Posterior cingulate gyrus (tissue), 11 donors: ENCODE measurements around the gene KIAA0232.

Source experiments
- DNase-seq, 10 donors: peaks; one replicate each; pipeline versions ENCODE4 v3.0.0 to v3.0.0-alpha.2; 2020 to 2021; ENCODE audit warnings: mixed read lengths in 3 of 10
- intact Hi-C: fragments of 100-400 bp; cut with DNase I; formaldehyde crosslinking; loops from one replicate; pipeline ENCODE4 v1.15.1; 2023

Gene KIAA0232

GRCh38 chr4:6782147-6782845 lies at the start of gene KIAA0232:
Gene KIAA0232 (plus strand): TSS chr4:6782727. CDS start chr4:6824454, 41,727 bp downstream.
- intact Hi-C loops = loop anchor here (2.0 to 10.0 kb wide), 3 partner anchors 61 to 283 kb away; partner anchors contain the start of gene GRPEL1
- peak; percentile 86 to 99 (median 90) for DNase-seq

- intact Hi-C loops = no loop called here
- DNase-seq = no peak
These were observed 49.0 kb upstream of the KIAA0232 start for GRCh38 chr4:6733358-6734164.

DNA sequence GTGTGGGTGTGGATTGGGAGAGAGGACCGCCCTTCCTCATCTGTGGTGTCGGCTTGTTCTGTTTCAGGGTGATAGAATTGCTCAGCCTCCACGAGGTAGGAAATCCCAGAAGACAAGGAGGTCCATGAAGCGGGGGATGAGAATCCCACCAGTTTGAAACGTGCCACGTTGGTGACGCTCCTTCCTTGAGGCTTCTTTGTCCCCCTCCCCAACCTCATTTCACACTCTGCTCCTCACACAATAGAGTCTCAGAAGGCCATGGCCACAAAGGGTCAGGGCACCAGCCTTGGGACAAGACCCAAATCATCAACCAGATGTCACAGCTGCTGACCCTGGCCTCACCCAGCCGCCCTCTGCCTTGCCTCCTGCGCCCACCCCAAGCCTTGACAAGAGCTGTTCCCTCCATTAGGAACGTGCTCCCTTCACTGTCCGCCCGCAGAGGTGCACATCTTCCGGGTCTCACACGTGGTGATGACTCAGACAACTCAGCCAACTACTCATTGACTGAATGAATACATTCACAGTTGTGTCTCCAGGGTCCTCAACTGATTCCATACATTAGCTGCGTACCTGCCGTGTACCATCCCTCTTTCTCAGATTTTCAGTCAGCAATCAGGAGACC lies 48.3 kb upstream of the KIAA0232 start:
- DNase-seq = no peak
- intact Hi-C loops = no loop called here

GRCh38 chr4:6739920-6740319 lies 42.6 kb upstream of the KIAA0232 start:
- no peak for DNase-seq
- intact Hi-C loops = no loop called here

DNA sequence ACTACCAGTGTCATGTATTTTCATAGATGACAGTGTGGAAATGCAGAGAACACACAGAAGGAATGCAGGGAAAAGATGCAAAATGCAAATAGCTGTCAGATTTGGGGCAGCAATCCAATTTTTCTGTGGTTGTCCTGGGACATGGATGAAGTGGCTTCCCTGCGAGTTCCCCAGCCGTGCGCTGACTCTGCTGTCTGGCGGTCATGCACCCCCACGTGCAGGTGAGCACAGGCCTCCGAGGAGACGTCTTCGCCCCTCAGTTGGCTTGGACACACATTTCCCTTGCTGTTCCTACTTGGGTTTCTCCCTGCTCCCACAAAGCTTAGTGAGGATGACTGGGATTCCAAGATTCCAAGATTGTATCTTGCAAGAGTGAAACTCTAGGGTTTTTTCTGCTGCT lies 42.2 kb upstream of the KIAA0232 start:
- intact Hi-C loops = no loop called here
- peak in 1 of 10 donors; percentile 3 for DNase-seq

DNA sequence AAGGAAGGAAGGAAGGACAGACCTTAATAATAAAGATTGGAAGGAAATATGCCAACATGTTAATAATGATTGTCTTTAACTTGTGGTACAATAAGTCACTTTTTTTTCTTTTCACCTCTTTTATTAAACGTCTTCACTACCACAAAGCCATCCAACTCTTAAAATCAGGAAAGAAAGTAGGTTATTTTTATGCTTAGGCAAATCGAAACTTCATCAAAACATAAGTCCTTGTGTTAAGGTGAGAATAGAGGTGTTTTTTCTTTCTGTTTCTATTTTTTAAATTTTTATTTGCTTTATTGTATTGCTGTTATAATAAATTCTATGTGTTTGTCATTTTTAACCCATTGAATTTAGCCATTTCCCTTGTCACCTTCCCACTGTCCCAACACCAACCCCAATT lies 40.0 kb upstream of the KIAA0232 start:
- intact Hi-C loops = no loop called here
- no peak for DNase-seq

- intact Hi-C loops = no loop called here
- DNase-seq = peak in 1 of 10 donors; percentile 2
These were observed 39.5 kb upstream of the KIAA0232 start for GRCh38 chr4:6742989-6743388.

DNA sequence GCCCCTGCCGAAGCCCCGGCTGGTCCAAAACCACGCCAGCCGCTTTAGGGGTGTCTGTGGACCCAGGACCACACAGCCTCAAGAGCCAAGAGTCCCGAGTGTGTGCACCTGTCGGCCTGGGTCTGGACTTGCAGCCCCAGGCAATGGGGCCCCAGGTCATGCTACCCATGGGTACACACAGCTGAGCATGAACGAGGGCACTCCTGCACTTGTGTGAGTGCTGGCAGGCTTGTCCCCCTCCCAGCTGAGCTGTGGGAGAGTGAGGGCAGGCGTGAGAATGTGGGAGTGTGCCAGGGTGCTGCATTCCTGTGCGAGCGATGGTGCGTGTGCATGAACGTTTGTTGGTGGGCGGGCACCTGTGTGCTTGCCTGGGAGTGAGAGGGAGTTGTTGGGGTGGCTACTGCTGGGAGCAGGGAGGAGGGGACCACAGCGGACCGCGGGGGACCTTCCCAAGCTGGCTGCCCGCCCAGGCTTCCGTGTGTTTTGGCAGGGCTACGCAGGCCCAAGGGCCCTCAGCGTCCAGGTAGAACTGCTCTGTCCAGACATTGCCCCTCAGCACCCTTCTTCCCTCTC lies 35.7 kb upstream of the KIAA0232 start:
- no peak for DNase-seq
- intact Hi-C loops = no loop called here

DNA sequence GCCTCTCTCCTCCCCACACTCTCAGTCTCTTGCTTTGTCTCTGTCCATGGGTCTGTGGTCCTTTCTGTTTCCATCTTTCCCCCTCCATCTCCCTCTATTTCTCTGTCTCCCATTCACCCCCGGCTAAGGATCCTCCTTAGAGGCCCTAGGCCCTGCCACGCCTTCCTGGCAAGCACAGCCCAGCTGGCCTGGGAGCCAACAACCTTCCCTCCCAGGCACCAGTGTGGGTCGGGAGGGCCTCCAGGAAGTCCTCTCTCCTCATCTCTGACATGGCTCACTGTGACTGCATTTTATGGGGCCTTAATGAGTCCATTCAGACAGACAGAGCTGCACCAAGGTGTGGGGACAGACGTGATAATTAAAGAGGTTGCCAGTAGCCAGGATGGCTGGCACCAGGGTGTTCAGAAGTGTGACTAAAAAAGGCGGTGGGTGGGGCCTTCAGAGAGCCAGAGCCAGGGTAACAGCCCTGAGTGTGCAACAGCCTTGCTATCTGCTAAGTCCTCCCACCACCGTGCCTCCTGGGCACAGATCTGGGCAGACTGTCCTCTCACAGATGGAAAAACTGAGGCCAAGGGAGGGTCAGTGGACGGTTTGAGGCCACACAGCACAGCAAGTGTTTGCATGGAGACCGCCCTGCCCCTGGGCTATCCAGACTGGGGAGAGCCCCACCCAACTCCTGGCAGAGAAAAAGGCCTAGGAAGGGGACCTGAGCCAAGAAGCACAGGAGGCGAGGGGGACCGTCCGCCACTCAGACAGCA lies 35.1 kb upstream of the KIAA0232 start:
- intact Hi-C loops = no loop called here
- DNase-seq = peak in 1 of 10 donors; percentile 13

GRCh38 chr4:6748286-6748685 lies 34.2 kb upstream of the KIAA0232 start:
- intact Hi-C loops = no loop called here

DNA sequence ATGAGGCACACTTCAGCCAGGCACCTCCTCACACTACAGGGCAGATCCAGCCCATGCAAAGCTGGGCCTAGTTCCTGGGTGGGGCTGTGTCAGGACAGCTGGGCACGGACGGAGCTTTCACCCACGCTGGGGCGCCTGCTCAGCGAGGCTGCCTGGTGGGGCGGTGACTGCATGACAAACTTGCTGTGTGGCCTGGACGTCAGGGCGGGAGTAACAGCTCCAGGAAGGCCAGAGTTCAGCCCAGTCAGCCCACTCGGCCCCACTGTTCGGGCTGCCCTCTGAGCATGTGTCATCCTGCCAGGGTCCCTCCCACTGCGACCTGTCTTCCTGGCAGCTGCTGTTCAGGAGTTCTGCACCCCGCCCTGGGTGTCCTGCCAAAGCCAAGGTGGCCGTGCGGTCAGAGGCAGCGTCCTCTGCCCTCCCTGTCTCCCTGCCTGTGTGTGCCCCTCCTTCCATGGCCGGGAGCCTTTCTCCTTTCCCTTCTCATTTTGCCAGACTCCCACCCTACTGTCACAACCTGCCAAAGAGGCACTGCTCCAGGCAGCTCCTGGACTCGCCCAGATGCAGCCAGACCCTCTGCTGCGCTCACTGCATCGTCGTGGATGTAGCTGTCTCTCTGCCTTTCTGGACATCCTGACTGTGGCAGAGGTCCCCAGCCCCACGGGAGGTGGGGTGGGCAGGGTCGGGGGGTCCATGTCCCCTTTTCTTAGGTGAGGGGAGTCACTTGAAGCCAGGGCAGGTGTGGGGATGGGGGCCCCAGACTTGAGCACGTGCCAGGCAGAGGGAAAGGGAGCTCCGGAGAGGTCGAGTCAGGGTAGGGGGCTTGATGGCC lies 33.0 kb upstream of the KIAA0232 start:
- intact Hi-C loops = no loop called here

More at GRCh38 chr4:6748286-6748685, 34.2 kb upstream of the KIAA0232 start:
- peak in 2 of 10 donors; percentile 41 to 77 for DNase-seq

GRCh38 chr4:6750286-6751221 lies 32.0 kb upstream of the KIAA0232 start:
- peak in 1 of 10 donors; percentile 48 for DNase-seq
- intact Hi-C loops = no loop called here

More for the DNA sequence above, 33.0 kb upstream of the KIAA0232 start:
- peak in 2 of 10 donors; percentile 47 to 80 for DNase-seq

GRCh38 chr4:6751611-6752485 lies 30.7 kb upstream of the KIAA0232 start:
- DNase-seq = peak in 1 of 10 donors; percentile 37
- intact Hi-C loops = no loop called here

DNA sequence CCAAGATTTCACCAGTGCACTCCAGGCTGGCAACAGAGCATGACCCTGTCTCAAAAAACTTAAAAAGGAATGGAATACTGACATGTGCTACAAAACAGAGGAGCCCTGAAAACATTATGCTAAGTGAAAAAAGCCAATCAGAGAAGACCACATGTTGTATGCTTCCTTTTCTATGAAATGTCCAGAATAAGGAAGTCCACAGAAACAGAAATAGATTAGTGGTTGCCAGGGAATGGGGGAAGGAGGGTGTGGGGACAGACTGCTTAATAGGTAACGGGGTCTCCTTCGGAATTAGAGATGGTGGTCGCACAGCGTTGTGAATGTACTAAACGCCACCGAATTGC lies 30.1 kb upstream of the KIAA0232 start:
- DNase-seq = no peak
- intact Hi-C loops = no loop called here

GRCh38 chr4:6753103-6753560 lies 29.4 kb upstream of the KIAA0232 start:
- peak in 4 of 10 donors; percentile 24 to 87 (median 56) for DNase-seq
- intact Hi-C loops = no loop called here

GRCh38 chr4:6753891-6754290 lies 28.6 kb upstream of the KIAA0232 start:
- intact Hi-C loops = no loop called here
- peak in 3 of 10 donors; percentile 9 to 71 (median 46) for DNase-seq

- intact Hi-C loops = no loop called here
- DNase-seq = peak in 2 of 10 donors; percentile 4 to 9
These were observed 27.9 kb upstream of the KIAA0232 start for GRCh38 chr4:6754481-6755087.
